ENCODE results near the gene LEMD1.

LEMD1 gene

GRCh38 chr1:205398586-205398985, 23.3 kb downstream of the LEMD1 start:
- H3K36me3 ChIP-seq (ENCODE audit: low read length) = no peaks in the 10 kb centered on the region

GRCh38 chr1:205396967-205397616, 24.8 kb downstream of the LEMD1 start:
- Histone ChIP-seq H3K79me2 (ENCODE audit: insufficient read depth, low read length) (no peaks in the 10 kb centered on the region), H3K9me2 (replicated peaks; ENCODE audit: insufficient read depth, low read length) (no peaks in the 10 kb centered on the region), H3K9me3 (ENCODE audit: insufficient read depth, low read length) (no peaks in the 10 kb centered on the region), H3K27ac (ENCODE audit: low read depth, low read length) (no peak overlapping the region), H3K36me3 (ENCODE audit: low read length) (no peaks in the 10 kb centered on the region), H3F3A (ENCODE audit: insufficient read depth) (no peaks in the 10 kb centered on the region), H3K4me3 (ENCODE audit: insufficient read depth, low read length, poor library complexity, severe bottlenecking) (no peak overlapping the region), H2AFZ (ENCODE audit: low read depth, low read length, severe bottlenecking) (no peak overlapping the region), H3K9ac (ENCODE audit: low read length) (no peak overlapping the region), H4K20me1 (ENCODE audit: low read depth, low read length) (no peaks in the 10 kb centered on the region), H3K4me2 (ENCODE audit: low read depth, low read length, poor library complexity, severe bottlenecking) (no peak overlapping the region), H3K27me3 (ENCODE audit: low read length) (peaks cover 5% of the 10 kb centered on the region; the same call in 1 of the 2 replicates)
- TF ChIP-seq EZH2phosphoT487 (conservative IDR thresholded peaks at IDR 0.05; ENCODE audit: low read length) (no peak), CTCF (IDR thresholded peaks at IDR 0.05; ENCODE audit: insufficient read depth, low read length, poor library complexity, severe bottlenecking) (peak; percentile 32)

More at GRCh38 chr1:205398586-205398985, 23.3 kb downstream of the LEMD1 start:
- H4K20me1 ChIP-seq (ENCODE audit: low read depth, low read length) = no peaks in the 10 kb centered on the region
- H3K9me2 ChIP-seq (replicated peaks; ENCODE audit: insufficient read depth, low read length) = no peaks in the 10 kb centered on the region
- H2AFZ ChIP-seq (ENCODE audit: low read depth, low read length, severe bottlenecking) = no peak overlapping the region
- peaks cover 5% of the 10 kb centered on the region; the same call in 1 of the 2 replicates for H3K27me3 ChIP-seq (ENCODE audit: low read length)
- no peak overlapping the region for H3K27ac ChIP-seq (ENCODE audit: low read depth, low read length)
- no peak overlapping the region for H3K4me3 ChIP-seq (ENCODE audit: insufficient read depth, low read length, poor library complexity, severe bottlenecking)
- no peak overlapping the region for H3K9ac ChIP-seq (ENCODE audit: low read length)
- no peaks in the 10 kb centered on the region for H3K79me2 ChIP-seq (ENCODE audit: insufficient read depth, low read length)
- H3K4me2 ChIP-seq (ENCODE audit: low read depth, low read length, poor library complexity, severe bottlenecking) = no peak overlapping the region
- TF ChIP-seq CTCF (IDR thresholded peaks at IDR 0.05; ENCODE audit: insufficient read depth, low read length, poor library complexity, severe bottlenecking) (no peak), EZH2phosphoT487 (conservative IDR thresholded peaks at IDR 0.05; ENCODE audit: low read length) (no peak)
- H3K9me3 ChIP-seq (ENCODE audit: insufficient read depth, low read length) = no peaks in the 10 kb centered on the region
- H3F3A ChIP-seq (ENCODE audit: insufficient read depth) = no peaks in the 10 kb centered on the region

GRCh38 chr1:205395616-205396015, 26.2 kb downstream of the LEMD1 start:
- Histone ChIP-seq H3K4me2 (ENCODE audit: low read depth, low read length, poor library complexity, severe bottlenecking) (no peak overlapping the region), H3K36me3 (ENCODE audit: low read length) (no peaks in the 10 kb centered on the region), H3K9ac (ENCODE audit: low read length) (no peak overlapping the region), H3K27ac (ENCODE audit: low read depth, low read length) (no peak overlapping the region), H3K9me3 (ENCODE audit: insufficient read depth, low read length) (no peaks in the 10 kb centered on the region), H4K20me1 (ENCODE audit: low read depth, low read length) (no peaks in the 10 kb centered on the region), H3K27me3 (ENCODE audit: low read length) (peaks cover 5% of the 10 kb centered on the region; the same call in 1 of the 2 replicates), H3K79me2 (ENCODE audit: insufficient read depth, low read length) (no peaks in the 10 kb centered on the region), H3K9me2 (replicated peaks; ENCODE audit: insufficient read depth, low read length) (no peaks in the 10 kb centered on the region), H2AFZ (ENCODE audit: low read depth, low read length, severe bottlenecking) (no peak overlapping the region), H3K4me3 (ENCODE audit: insufficient read depth, low read length, poor library complexity, severe bottlenecking) (no peak overlapping the region), H3F3A (ENCODE audit: insufficient read depth) (no peaks in the 10 kb centered on the region)
- no peak for TF ChIP-seq EZH2phosphoT487 (conservative IDR thresholded peaks at IDR 0.05; ENCODE audit: low read length)
- TF ChIP-seq CTCF (IDR thresholded peaks at IDR 0.05; ENCODE audit: insufficient read depth, low read length, poor library complexity, severe bottlenecking) = no peak
